Measurements from ENCODE around the gene TBL1X. TPM values are rescaled to one million over a fixed set of nuclear protein-coding genes. Genes with fewer than 3 reads are reported as not detected.

Gene TBL1X
- total and polyA plus RNA-seq, 2 of the 4 experiments (the other 2 are of a cell fraction) = 16.2 to 20.8 TPM

DNA sequence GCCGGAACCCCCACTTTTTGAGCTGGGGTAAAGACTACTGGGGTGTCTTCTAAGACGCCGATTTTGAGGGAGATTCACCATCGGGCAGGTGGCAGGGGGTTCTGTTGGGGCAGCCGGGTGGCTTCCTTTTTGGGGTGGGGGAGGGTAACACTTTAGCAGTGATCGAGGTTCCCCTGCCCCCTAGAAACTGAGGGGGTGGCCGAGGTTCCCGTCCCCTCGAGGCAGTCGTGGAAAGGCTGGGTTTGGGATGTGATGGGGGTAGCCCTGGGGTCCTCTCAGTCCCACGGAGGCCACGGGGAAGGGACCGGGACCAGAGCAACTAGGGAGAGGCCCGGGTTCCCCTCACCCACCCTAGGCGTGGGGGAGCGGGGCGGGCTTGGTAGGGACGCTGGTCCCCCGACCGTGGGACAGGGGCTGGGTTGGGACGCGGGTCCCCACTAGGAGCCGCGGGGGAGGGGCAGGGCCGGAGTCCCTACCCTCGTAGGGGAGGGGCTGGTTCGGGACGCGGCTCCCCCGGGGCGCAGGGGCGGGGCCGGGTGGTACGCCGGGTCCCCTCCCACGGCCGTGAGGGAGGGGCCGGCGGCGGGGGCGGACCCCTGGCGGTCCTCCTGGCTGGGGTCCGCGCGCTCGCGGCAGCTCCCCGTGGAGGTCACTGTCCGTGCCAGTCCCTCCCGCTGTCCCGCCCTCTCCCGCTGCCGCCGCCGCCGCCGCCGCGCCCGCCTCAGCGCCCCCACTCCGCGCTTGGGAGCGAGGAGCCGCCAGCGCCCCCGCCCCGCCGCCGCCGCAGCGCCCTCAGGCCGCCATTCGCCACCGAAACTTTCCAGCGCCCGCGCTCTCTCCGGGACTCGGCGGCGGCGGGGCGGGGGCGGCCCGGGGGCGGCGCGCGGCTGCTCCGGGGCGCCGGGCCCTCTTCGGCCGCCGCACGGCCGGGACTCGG, at the start of gene TBL1X (continued):
- TF ChIP-seq MXI1 (IDR thresholded peaks at IDR 0.05; ENCODE audit: borderline replicate concordance, low read depth, low read length) (no peak), MAZ (IDR thresholded peaks at IDR 0.05; ENCODE audit: borderline replicate concordance, low read depth, low read length) (no peak; the same call in 1 of the 2 replicates), MAFK (IDR thresholded peaks at IDR 0.05; ENCODE audit: low read depth, low read length) (no peak), RAD21 (IDR thresholded peaks at IDR 0.05; ENCODE audit: low read length) (no peak)

All from IMR-90 (cell line).